Endodermal cell (in vitro differentiated cells): ENCODE data around the gene KIAA0040. TPM values are rescaled to one million over a fixed set of nuclear protein-coding genes. Genes with fewer than 3 reads are reported as not detected.

Experiments
- DNase-seq: peaks from one replicate; pipeline ENCODE4 v3.0.0-alpha.2; 2017
- H3K27ac ChIP-seq: 2 replicates; pipeline ENCODE4 v1.5.1; 2013; ENCODE audit warnings: mild to moderate bottlenecking, low read depth, low read length, moderate library complexity
- H3K27me3 ChIP-seq: 2 replicates; pipeline ENCODE4 v1.6.1; 2013; ENCODE audit warnings: mild to moderate bottlenecking, low read length, moderate library complexity; ENCODE audit not compliant: insufficient read depth, control insufficient read depth, poor library complexity, severe bottlenecking
- H3K36me3 ChIP-seq: 2 replicates; pipeline ENCODE4 v1.7.0; 2013; ENCODE audit warnings: mild to moderate bottlenecking, low read length, moderate library complexity; ENCODE audit not compliant: control insufficient read depth, insufficient read depth
- H3K4me1 ChIP-seq: one replicate; pipeline ENCODE4 v1.7.0; 2013; ENCODE audit warnings: low read length; ENCODE audit not compliant: control insufficient read depth, insufficient read depth
- H3K4me3 ChIP-seq: 2 replicates; pipeline ENCODE4 v1.5.1; 2013; ENCODE audit warnings: mild to moderate bottlenecking, low read length, moderate library complexity
- H3K9ac ChIP-seq: 2 replicates; pipeline ENCODE4 v1.6.1; 2013; ENCODE audit warnings: mild to moderate bottlenecking, low read length, moderate library complexity; ENCODE audit not compliant: poor library complexity, severe bottlenecking; ENCODE audit errors: extremely low read depth
- H3K9me3 ChIP-seq: 2 replicates; pipeline ENCODE4 v1.6.1; 2013; ENCODE audit warnings: mild to moderate bottlenecking, low read length, moderate library complexity; ENCODE audit not compliant: control insufficient read depth
- H3K27ac Mint-ChIP-seq: 2 replicates; pipeline ENCODE4 v1.8.0; 2020; ENCODE audit warnings: mixed read lengths
- H3K27me3 Mint-ChIP-seq: 2 replicates; pipeline ENCODE4 v1.8.0; 2021; ENCODE audit warnings: mild to moderate bottlenecking, mixed read lengths; ENCODE audit not compliant: insufficient read depth
- H3K36me3 Mint-ChIP-seq: 2 replicates; pipeline ENCODE4 v1.8.0; 2020; ENCODE audit warnings: low read depth, mixed read lengths
- H3K4me1 Mint-ChIP-seq: 2 replicates; pipeline ENCODE4 v1.8.0; 2020; ENCODE audit warnings: mixed read lengths
- H3K4me3 Mint-ChIP-seq: 2 replicates; pipeline ENCODE4 v1.8.0; 2020; ENCODE audit warnings: mild to moderate bottlenecking, moderate library complexity, mixed read lengths
- H3K9me3 Mint-ChIP-seq: 2 replicates; pipeline ENCODE4 v1.8.0; 2020; ENCODE audit warnings: mild to moderate bottlenecking, mixed read lengths
- WGBS, 2 experiments: methylation state at CpG; one replicate each; pipeline versions ENCODE4 v1.1.5 to v1.1.7; 2013; ENCODE audit warnings: missing lambda C conversion rate in 2 of 2, mixed read lengths in 1 of 2; ENCODE audit not compliant: insufficient coverage in 1 of 2, insufficient read length in 1 of 2; 5-methylcytosine and 5-hydroxymethylcytosine counted together
- total RNA-seq, 2 donors: library from RNA; stranded (reverse); fragmentation: NEBNext Ultra II Directional in 1 of 2; extraction: Animal tissue kit (Norgen Biotek cat#: 25700) in 1 of 2; gene quantifications; 2 replicates in 1 of 2; 3 replicates in 1 of 2; pipeline ENCODE4 v1.2.1, GENCODE V29; 2021
- TF ChIP-seq, protein P1 (sequence below): fragments of 200-600 bp; sonication (generic); conservative IDR thresholded peaks from 2 replicates; pipeline ENCODE4 v1.5.0; 2021; ENCODE audit warnings: antibody characterized with exemption, mild to moderate bottlenecking

KIAA0040 gene
- total RNA-seq, 2 donors from 2014 or later, result 9.2 to 12.9 TPM

DNA sequence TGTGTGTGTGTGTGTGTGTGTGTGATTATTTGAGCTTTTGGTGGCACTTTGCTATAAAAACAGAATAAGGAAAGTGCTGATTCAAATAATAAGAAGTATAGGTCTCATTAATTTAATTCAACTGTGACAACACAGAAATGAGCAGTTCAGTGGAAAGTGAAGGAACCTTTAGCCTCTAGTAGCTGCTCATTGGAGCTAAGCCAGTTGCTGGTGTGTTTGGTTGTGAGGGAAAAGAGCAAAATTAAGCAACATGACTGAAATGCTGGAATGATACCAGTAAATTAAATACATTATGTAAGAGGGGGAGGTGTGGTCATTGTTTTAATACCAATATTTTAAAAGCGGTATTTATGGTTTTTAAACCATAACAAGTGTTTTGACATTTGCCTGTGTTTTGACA lies 55.2 kb downstream of the KIAA0040 start:
- Mint-ChIP-seq H3K9me3 (no peaks in the 10 kb centered on the region), H3K4me1 (no peaks in the 10 kb centered on the region), H3K4me3 (no peak overlapping the region), H3K27ac (no peak overlapping the region), H3K27me3 (peaks cover 7% of the 10 kb centered on the region), H3K36me3 (no peaks in the 10 kb centered on the region)
- 94 to 100% methylated on average over 1 of the region's 1 CpG for WGBS, 2 experiments
- Histone ChIP-seq H3K27me3 (no peaks in the 10 kb centered on the region), H3K4me1 (no peaks in the 10 kb centered on the region), H3K9ac (no peak overlapping the region), H3K36me3 (no peaks in the 10 kb centered on the region), H3K27ac (no peak overlapping the region), H3K4me3 (no peak overlapping the region), H3K9me3 (no peaks in the 10 kb centered on the region)
- TF ChIP-seq, protein P1, sequence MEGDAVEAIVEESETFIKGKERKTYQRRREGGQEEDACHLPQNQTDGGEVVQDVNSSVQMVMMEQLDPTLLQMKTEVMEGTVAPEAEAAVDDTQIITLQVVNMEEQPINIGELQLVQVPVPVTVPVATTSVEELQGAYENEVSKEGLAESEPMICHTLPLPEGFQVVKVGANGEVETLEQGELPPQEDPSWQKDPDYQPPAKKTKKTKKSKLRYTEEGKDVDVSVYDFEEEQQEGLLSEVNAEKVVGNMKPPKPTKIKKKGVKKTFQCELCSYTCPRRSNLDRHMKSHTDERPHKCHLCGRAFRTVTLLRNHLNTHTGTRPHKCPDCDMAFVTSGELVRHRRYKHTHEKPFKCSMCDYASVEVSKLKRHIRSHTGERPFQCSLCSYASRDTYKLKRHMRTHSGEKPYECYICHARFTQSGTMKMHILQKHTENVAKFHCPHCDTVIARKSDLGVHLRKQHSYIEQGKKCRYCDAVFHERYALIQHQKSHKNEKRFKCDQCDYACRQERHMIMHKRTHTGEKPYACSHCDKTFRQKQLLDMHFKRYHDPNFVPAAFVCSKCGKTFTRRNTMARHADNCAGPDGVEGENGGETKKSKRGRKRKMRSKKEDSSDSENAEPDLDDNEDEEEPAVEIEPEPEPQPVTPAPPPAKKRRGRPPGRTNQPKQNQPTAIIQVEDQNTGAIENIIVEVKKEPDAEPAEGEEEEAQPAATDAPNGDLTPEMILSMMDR, result no peak
- DNase-seq, result no peak

DNA sequence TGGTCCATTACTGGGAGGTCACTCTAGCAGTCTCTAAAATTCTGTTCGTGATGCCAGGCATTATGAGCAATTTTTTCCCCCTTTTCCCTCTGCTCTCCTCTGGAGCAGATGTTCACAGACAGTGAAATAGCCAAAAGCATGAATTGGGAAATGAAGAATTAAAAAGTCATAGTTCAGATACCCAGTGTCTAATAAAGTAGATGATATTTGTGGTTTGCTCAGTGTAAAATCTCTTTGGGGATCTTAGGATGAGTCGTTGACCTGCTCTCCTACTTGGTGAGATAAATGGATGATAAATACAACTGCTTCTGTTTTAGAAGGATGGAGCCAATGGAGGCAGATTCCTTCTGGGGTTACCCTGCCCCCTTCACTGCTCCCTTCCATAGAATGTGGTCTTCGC lies 56.3 kb downstream of the KIAA0040 start:
- Histone ChIP-seq H3K27ac (no peak overlapping the region), H3K9me3 (no peaks in the 10 kb centered on the region), H3K36me3 (no peaks in the 10 kb centered on the region), H3K27me3 (no peaks in the 10 kb centered on the region), H3K4me1 (no peaks in the 10 kb centered on the region), H3K9ac (no peak overlapping the region), H3K4me3 (no peak overlapping the region)
- H3K27me3 Mint-ChIP-seq, result peaks cover 7% of the 10 kb centered on the region
- no peaks in the 10 kb centered on the region for H3K9me3 Mint-ChIP-seq
- TF ChIP-seq, protein P1, result no peak
- no peaks in the 10 kb centered on the region for H3K36me3 Mint-ChIP-seq
- WGBS, 2 experiments, result 94% methylated on average over 3 of the region's 3 CpGs; no CpG with 5 or more reads in 1 of the 2 experiments
- H3K27ac Mint-ChIP-seq, result no peak overlapping the region
- H3K4me3 Mint-ChIP-seq, result no peak overlapping the region
- H3K4me1 Mint-ChIP-seq, result peaks cover 2% of the 10 kb centered on the region
- no peak for DNase-seq

DNA sequence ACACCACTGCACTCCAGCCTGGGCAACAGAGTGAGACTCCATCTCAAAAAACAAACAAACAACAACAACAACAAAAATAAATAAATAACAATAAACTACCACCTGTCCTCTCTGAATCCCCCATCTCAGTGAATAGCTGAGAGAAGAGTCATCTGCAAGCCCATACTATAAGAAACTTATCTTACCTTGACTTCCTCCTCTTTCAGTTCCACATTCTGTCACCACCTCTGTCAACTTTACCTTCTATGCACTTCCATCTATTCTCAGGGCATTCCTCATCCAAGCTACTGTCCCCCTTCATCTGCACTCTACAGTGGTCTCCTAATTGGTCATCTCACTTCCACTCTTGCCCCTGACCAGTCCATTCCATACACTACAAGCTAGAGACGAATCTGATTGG lies 58.1 kb downstream of the KIAA0040 start:
- no peaks in the 10 kb centered on the region for H3K9me3 Mint-ChIP-seq
- TF ChIP-seq, protein P1, result no peak
- no peak overlapping the region for H3K9ac ChIP-seq
- no peak overlapping the region for H3K4me3 Mint-ChIP-seq
- H3K9me3 ChIP-seq, result no peaks in the 10 kb centered on the region
- H3K4me3 ChIP-seq, result no peak overlapping the region
- H3K27ac Mint-ChIP-seq, result no peak overlapping the region
- H3K4me1 Mint-ChIP-seq, result peaks cover 15% of the 10 kb centered on the region
- no peaks in the 10 kb centered on the region for H3K36me3 Mint-ChIP-seq
- H3K27me3 ChIP-seq, result no peaks in the 10 kb centered on the region
- DNase-seq, result peak; percentile 3
- H3K36me3 ChIP-seq, result no peaks in the 10 kb centered on the region
- H3K27me3 Mint-ChIP-seq, result peaks cover 7% of the 10 kb centered on the region
- peaks cover 11% of the 10 kb centered on the region for H3K4me1 ChIP-seq
- no peak overlapping the region for H3K27ac ChIP-seq
- 82 to 100% methylated on average over 1 of the region's 1 CpG for WGBS, 2 experiments
